ENCODE results near the gene MADCAM1.

- TF ChIP-seq CTCF (conservative IDR thresholded peaks at IDR 0.05), result no peak
- TF ChIP-seq ZFX (IDR thresholded peaks at IDR 0.05), result peak; percentile 11; the same call in 1 of the 2 replicates
Measured at GRCh38 chr19:459724-460511, 36.4 kb upstream of the MADCAM1 start.

Measured in C4-2B (cell line).